ENCODE data around the gene LIPF.
"Not testable (repeated sequence)": the region's sequence is repeated elsewhere in the genome, so short reads cannot be mapped to it uniquely, and the experiment has no call there.

DNA sequence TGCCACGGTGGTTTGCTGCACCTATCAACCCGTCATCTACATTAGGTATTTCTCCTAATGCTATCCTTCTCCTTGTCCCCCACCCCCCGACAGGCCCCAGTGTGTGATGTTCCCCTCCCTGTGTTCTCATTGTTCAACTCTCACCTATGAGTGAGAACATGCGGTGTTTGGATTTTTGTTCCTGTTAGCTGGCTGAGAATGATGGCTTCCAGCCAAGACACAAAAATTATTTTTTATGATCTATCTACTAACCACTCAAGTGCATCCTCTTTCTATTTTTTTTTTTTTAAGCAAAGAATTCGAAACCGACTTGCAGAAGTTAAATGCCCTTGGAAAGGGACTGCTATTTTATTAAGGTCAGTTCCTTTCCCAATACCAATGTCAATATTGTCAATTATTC is 45.1 kb downstream of the LIPF start:
- TF ChIP-seq, protein P1, sequence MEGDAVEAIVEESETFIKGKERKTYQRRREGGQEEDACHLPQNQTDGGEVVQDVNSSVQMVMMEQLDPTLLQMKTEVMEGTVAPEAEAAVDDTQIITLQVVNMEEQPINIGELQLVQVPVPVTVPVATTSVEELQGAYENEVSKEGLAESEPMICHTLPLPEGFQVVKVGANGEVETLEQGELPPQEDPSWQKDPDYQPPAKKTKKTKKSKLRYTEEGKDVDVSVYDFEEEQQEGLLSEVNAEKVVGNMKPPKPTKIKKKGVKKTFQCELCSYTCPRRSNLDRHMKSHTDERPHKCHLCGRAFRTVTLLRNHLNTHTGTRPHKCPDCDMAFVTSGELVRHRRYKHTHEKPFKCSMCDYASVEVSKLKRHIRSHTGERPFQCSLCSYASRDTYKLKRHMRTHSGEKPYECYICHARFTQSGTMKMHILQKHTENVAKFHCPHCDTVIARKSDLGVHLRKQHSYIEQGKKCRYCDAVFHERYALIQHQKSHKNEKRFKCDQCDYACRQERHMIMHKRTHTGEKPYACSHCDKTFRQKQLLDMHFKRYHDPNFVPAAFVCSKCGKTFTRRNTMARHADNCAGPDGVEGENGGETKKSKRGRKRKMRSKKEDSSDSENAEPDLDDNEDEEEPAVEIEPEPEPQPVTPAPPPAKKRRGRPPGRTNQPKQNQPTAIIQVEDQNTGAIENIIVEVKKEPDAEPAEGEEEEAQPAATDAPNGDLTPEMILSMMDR (IDR thresholded peaks at IDR 0.05) = not testable (repeated sequence)
- not testable (repeated sequence) for TF ChIP-seq POLR2A (IDR thresholded peaks at IDR 0.05)

All from uterus (tissue), 2 donors.